HG03520 (cell line): ENCODE data around the gene LRRC74B.
"Not testable (repeated sequence)": the region's sequence is repeated elsewhere in the genome, so short reads cannot be mapped to it uniquely, and the experiment has no call there.

Experiments used
- ATAC-seq: cut with Tn5 transposase; IDR thresholded peaks from one replicate; pipeline ENCODE4 v1.9.1; 2021; ENCODE audit warnings: mild to moderate bottlenecking, moderate library complexity; ENCODE audit not compliant: unreplicated experiment

LRRC74B gene

DNA sequence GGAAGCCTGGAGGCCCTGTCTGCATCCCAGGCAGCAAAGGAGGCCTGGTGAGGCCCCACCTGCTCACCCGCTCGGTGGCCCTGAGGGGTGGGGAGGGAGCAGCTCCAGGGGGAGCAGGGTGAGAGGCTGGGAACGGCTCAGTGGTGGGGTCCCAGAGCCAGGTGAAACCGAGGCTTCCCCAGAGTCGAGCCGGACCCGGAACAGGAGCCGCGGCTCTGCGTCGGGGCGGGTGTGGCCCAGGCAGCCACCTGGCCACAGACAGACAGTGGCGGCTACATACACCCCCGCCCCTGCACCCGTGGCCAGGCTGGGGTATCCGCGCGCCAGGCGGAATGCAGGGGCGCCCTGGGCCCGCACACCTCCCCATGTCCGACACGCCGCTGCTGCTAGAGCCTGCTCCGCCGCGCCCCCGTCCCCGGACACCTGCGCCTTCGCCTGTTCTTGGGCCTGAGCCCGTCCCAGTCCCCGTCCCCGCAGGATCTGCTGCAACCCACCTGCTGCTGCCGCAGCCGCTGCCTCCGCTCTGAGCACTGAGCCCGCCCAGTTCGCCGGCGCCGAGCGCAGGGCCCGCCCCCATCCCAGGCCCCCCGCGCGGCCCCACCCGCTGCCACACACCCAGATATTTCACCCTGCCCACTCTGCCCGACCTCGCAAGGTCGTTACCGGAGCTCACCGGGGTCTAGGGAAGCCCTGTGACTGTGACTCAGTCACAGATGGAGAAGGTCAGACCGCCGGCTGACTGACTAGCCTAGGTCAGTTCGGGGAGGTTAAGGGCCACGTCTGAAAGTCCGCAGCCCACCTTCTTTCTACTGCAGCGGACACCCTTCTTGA is 13.5 kb upstream of the LRRC74B start, which contains the start of gene SLC7A4:
Gene SLC7A4, minus strand, starts transcription at position 525 of the 831 bp plus-strand sequence. CDS start 749 bp downstream, outside the sequence.
- ATAC-seq = no peak

DNA sequence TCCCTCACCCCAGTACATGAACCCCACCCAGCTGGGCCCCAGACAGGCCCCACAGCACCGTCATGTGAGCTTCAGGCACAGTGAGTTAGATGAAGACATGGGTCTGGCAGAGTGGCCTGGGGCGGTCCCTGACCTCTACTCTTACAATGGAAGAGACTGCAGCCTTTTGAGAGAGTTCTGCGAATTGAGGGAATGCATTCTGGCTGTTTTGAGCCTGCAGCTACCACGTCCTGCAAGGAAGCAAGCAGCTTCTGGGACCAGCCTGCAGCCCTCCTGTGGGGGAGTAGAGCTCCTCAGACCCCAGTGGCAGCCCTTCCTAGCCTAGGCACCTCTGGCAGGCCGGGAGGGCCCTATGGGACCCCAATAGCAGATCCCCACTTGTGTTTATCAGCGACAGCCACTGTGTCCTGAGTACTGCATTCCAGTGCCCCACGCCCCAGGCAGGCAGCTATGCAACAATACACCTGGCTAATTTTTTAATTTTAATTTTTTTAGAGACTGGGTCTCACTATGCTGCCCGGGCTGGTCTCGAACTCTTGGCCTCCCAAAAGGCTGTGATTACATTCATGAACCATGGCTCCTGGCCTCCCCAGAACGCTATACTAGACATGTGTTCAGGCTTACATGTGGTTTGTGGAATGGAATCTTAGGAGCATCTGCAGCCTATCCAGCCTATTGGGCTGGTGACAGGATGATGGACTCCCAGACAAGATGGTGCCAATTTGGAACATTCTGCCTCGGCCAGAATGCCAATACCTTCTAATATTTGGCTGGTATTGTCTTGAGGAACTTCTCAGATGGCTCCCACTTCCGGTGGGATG is 12.7 kb upstream of the LRRC74B start:
- no peak for ATAC-seq

DNA sequence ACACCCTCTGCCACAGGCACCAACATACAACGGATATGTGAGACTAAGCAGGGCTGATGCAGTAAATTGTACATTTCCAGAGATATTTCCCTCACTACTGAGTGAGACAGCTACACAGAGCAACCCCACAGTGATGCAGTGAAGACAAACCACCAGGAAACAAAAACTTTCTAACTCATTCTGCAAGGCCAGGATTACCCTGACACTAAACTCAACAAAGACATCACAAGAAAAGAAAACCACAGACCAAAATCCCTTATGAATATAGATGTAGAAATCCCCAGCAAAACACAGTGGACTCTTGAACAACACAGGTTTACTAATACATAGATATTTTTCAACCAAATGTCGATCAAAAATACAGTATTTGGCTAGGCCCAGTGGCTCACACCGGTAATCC is 11.9 kb upstream of the LRRC74B start:
- no peak for ATAC-seq

DNA sequence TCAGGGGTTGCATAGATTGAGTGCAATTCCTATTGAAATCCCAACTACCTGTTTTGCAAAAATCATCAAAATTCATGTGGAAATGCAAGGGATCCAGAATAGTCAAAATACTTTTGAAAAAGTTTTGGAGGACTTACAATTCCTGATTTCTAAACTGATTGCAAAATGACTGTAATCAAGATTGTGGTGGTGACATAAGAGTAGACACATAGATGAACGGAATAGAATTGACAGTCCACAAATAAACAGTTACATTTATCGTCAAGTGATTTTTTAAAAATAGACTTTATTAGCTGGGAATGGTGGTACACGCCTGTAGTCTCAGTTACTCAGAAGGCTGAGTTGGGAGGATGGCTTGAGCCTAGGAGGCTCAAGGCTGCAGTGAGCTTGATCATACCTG is 10.8 kb upstream of the LRRC74B start:
- ATAC-seq = no peak

DNA sequence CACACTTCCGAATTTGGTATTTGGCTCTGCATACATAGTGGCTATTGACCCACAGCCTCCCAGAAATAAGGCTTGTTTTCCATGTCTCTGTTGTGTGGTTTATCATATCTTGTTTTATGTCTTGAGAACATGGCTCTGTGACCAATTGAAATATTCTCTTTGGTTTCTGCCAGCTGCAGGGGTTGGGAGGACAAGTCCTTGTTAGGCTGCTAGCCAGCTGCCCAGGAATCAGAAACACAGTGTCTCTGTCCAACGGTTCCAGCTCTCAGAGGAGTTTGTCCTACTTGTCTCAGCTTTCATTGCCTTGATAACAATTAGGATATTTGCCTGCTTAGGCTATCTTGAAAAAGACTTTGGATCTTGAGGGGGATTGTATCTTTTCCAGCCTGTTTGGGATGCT is 7.3 kb upstream of the LRRC74B start:
- ATAC-seq = no peak

DNA sequence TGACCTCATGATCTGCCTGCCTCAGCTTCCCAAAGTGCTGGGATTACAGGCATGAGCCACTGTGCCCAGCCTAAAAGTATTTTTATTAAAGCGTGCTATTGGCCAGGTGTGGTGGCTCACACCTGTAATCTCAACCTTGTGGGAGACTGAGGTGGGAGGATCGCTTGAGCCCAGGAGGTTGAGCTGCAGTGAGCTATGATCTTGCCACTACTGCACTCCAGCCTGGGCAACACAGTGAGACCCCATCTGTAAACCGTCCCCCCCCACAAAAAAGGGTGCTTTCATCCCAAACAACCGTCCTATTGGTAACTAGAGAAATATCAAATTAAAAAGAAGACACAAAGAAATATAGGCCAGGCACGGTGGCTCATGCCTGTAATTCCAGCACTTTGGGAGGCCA is 6.6 kb upstream of the LRRC74B start:
- not testable (repeated sequence) for ATAC-seq

DNA sequence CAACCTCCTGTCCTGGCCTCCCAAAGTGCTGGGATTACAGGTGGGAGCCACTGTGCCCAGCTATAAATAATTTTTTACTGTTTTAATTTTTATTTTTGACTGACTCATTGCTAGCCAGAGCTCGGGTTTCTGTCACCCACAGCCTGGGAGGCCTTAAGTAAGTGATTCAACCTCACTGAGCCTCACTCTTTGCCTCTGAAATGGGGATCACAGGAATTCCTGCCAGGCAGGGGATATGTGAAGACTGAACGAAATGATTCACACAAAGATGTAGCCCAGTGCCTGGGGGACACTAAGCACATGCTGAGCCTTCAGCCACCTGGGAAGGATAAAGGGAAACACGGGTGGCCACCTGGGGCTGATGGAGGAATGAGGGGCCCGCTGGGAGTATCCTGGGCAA is 3.8 kb upstream of the LRRC74B start:
- no peak for ATAC-seq

DNA sequence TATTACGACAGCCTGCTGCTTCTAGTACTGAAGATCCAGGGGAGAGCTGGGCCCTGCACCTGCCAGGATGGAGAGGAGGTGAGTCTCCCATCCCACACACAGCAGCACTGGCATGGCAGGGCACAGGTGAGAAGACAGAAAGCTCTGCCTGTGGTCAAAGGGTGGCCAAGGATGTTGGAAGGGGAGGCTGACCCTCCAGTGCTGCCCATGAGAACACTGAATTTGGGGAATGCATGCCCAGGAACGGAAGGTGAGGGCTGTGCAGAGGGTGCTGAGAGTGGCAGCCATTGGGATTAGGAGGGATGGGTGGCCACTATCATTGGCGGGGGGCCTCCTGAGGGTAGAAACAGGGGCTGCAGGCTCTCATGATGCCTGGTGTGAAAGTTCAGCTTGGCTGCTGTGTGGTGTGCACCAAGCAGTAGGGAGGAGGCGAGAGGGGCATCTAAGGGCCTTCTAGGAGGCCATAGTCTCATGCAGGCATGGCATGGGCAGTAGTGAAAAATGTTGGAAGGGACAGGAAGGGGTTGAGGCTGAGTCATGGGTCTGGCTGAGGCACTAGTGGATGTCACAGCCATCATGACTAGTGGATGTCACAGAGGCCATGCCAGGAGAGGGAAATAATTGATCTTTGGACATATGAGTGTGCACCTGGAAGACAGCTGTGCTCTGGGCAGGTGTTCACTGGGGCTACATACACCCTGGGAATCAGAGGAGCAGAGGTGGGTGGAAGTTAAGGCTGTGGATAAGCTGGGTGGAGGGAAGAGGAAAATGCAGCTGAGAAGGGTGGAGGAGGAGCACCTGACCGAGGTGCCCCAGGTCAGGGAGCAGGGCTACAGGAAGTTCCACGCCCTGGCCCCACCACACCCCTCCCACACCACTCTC is 2.5 kb upstream of the LRRC74B start:
- no peak for ATAC-seq

DNA sequence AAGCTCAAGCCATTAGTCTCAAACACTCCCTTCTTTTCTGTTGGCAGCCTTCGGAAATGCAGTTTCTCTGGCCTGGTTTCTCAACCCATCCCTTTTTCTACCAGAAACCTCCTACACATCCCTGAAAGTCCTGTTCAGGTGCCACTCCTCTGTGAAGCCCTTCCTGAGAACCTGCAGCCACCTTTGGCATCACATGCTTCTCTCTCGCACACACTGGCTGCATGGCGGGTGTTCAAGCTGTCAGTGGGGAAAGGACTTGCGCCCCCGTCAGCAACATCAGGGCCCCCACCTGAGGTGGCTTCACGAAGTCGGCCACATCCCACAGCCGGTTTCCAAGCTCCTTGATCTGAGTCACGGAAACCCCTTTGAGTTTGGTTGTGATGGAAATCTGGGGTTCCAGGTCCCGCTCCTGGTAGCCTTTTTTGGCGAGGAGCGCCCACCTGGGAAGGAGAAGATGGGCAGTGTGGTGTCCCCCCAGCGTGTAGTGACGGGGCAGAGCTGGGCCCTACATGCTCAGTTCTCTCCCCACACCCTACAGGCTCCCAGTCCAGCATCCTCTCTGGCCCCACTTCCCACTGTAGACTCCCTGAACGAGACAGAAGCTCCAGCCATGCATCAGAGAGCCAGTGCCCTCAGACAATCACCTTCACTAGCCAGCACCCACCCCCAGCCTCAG is 1.7 kb upstream of the LRRC74B start:
- ATAC-seq = no peak

DNA sequence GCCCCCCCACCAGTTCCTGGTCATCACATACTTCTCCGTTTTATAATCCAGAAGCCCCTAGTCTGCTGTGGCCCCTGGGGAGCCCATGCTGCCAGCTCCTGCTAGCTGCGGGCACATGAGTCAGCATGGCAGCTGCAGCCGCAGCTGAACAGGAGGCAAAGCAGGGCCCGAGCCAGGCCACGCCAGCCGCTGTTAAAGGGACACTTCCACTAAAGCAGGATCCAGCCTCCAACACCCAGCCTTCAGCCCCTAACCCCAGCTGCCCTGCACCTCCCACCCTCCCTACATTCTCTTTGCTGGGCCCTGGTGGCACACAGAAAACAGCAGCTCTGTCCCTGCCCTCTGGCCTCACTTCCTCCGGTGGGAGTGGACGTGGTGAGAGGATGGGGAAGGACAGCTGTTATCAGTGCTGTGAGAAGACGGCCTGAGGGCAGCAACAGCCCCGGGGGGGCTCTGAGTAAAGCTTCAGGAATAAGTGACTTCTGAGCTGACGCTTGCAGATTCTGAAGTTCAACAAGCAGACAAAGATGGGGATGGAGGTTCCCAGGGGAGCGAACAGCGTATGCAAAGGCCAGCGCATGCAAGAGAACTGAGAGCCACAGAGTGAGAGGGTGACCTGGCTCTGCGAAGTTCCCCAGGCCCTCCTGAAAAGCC is 688 bp upstream of the LRRC74B start:
- ATAC-seq = no peak

DNA sequence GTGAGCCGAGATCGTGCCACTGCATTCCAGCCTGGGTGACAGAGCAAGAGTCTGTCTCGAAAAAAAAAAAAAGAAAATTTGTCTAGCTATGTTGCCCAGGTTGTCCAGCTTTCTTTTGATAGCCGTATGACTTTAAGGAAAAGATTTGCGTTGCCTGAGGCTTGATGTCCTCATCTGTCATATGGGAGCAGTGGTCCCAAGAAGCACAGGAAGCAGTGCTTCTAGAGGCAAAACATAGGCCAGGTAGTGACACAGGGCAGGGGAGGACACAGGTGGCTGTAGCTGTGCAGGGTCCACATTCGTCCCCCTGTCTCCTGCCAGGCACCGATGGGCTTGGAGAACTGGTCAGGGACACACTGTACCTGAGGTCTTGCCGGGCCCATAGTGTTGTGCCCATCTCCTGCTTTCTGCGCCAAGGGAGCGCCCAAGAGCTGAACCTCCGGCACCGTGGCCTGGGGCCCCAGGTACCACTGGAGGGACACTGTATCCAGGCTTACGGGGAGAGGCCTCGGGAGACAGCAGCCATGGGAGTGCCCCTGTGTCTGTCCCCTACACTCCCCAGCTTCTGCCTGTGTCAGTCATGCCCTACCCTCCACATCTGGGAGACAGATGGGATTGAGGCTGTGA is 1.4 kb downstream of the LRRC74B start:
- ATAC-seq = no peak

DNA sequence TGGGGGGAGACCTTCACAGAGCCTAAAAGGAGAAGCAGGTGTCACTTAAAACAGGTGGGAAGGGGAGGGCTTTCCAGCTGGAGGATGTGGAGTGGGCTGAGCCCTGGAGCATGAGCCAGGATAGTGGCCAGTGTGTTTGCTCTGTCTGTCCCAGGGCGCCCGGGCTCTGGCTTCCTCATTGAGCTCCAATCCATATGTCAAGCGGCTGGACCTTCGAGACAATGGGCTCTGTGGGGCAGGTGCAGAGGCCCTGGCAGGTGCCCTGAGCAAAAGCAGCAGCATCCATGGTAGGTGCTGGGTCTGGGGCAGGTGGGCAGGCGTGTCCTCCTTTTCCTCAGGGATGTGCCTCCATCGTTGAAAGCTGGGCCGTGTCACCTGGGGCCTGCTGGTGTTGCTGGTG is 2.0 kb downstream of the LRRC74B start:
- ATAC-seq = no peak

DNA sequence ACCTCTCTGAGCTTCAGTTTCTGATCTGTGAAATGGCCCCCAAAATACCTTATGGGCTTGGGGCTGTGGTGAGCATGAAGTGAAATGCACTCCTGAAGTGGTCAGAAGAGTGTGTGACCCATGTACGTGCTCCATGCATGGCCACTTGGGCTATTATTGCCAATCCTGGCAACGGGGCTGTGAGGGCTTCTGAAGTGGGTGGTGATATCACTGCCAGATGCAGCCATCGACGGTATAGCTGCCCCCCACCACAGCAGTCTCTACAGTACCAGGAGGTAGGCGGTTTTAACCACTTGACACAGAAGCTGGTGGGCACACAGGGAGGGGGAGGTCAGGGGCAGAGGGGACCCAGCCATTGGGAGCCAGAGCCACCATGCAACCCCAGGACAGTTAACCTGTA is 2.7 kb downstream of the LRRC74B start:
- not testable (repeated sequence) for ATAC-seq

DNA sequence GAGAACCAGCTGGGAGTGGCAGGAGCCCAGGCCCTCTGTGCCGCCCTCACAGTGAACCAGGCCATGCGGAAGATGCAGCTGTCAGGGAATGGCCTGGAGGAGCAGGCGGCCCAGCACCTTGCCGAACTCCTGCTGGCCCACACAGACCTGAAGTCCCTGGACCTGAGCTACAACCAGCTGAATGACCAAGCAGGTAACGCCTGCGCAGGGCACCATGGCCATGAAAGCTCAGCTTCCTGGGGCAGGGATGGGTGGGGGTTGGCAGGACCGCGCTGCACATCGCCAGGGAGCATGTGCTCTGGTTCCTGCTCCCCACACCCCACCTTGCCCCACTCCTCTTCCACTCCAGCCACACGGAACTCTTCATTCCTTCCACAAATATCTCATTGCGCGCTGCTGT is 3.2 kb downstream of the LRRC74B start:
- ATAC-seq = not testable (repeated sequence)

DNA sequence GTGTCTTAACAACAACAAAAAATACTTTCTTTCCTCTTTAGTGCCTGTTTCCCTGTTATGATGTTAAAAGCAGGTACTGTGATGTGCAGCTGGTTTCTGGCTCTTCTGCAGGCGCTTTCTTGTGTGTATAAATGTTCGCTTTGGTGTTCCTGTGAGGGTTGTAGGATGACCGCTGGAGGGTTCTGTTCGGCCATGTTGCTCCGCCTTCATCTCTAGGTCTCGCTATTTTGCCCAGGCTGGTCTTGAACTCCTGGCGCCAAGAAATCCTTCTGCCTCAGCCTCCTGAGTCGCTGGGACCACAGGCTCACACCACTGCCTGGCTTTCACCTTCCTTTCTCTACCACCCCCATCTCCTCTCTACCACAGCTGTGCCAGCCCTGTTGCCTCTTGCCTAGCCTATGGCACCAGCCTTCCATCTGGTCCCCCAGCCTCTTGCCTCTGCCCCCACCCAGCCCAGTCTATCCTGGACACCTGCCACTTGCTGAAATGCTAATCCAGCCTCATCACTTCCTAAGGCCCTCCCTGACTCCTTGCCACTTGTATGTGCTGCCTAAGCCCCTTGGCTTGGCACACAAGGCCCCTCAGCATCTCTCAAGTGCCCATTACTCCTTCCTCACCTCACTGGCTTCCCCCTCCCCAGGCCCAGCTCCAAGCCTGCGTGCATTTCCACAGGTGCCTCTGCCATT is 5.5 kb downstream of the LRRC74B start:
- no peak for ATAC-seq

DNA sequence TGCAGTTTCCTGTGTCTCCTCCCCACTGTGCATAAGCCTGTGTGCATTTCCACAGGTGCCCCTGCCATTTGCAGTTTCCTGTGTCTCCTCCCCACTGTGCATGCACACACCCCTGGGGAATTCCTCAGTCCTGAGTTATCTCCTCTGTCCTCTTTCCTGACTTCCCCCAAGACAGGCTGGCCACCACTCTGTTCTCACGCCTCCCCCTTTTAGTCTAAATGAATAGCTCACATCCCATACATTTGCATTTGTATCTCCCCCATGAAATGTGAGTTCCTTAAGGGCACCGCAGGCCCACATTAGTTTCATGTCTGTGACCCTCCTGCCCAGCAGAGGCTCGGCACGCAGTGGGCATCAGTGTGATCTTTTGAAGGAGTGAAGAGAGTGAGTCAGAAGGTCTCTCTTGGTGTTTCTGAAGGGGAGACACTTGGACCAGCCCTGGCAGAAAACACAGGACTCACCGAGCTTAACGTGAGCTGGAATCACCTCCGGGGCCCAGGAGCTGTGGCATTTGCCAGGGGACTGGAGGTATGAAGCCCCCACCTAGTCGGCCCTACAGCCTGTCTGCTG is 6.2 kb downstream of the LRRC74B start:
- ATAC-seq = no peak

DNA sequence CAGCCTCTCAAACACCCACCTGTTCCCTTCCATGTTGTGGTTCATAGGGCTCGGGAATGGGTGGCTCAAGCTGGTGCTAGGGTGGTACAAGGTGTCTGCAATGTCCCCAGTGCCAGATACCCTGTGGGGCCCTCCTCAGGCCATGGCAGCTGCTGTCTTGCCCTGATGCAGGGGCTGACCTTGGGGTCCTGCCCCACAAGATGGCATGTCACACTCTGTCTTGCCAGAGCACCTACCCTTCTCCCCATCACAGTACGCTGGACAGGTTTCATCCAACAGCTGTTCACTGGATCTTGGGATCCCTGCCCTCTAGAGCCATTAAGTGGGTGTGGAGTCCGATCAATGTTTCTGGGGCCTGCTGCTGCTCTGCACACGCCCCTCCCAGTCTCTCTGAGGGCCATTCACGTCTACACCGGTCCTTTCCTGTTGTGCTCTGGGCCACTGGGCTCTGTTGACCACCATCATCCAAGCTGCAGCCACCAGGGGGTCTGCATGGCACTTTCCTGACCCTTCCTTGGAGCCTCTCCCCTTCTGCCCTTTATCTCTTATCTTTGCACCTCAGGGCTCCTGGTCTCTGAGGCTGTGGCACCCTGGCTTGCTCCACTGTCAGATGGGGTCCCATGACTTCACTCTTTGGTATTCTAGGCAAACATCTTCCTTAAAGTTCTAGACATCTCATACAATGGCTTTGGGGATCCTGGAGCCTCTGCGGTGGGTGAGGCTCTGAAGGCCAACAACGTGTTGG is 7.1 kb downstream of the LRRC74B start:
- ATAC-seq = no peak
